GM19239 (cell line): ENCODE results near the gene SH3YL1.

Experiments used
- DNase-seq: peaks from one replicate; pipeline ENCODE4 v3.0.0; 2011; ENCODE audit warnings: low spot score; ENCODE audit not compliant: insufficient read length
- FAIRE-seq: peaks from 2 replicates; lab custom pipeline; 2011; peaks lifted over from hg19 to GRCh38; lab: Jason Lieb, UNC

Gene SH3YL1

DNA sequence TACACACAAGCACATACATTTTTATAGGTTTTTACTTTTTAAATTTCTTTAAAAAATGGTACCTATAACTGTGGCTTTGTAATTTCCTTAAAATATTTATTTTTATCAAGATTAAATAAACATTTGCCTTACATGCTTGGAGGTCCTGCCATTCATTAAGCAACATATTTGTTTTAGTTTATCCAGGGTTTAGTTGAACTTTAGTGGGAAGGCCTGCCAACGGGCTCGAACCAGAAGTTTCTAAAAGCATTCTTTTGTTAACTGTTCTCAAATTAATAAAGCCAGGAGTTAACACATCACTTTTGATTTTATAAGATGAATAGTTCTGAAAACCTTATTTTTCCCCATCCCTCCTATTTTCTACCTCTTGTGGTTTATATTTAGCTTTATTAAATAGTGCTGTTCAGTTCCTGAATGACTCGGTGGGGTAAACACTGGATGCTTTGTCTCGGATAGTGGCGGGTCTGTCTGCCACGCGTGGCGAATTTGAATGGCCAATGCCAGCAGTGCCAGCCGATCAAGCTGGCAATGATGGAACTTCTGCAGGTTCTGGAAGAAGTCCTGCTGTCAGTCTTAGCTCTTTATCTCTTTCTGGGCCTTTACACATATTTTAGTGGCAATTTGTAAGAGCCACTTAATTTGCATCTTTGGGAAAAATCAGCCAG is 32.2 kb downstream of the SH3YL1 start:
- no peak for FAIRE-seq
- no peak for DNase-seq

DNA sequence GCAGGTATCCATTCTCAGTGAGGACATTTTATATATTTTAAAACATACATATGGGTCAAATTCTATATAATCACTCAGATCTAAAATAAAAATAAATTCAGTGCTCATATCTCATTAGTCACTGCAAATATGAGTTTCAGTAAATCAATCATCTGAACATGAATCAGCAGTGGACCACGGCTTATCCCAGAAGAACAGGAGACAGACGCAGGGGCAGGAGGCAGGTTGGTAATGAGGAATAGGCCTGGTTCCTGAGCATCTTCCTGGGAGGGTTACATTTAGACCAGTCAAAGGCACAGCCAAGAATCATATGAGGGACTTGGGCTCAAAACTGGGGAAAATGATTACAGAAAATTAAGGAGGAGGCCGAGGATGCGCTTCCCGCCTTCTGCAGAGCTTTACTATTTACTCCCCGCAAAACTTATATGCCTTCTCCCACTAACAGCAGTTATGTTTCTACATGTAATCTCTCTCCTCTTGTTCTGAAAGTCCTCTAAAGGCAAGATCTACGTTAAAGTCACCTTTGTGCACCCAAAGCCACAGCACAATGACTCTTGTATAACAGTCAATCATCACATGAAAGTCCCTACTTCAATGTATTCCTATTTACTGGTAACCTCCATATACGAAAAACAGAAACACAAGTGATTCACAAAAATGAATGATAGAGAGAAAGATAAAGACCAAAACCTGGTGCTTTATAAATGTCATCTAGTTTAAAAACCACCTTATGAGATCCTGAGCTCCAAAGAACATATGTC is 35.1 kb downstream of the SH3YL1 start:
- FAIRE-seq, result no peak
- DNase-seq, result no peak

DNA sequence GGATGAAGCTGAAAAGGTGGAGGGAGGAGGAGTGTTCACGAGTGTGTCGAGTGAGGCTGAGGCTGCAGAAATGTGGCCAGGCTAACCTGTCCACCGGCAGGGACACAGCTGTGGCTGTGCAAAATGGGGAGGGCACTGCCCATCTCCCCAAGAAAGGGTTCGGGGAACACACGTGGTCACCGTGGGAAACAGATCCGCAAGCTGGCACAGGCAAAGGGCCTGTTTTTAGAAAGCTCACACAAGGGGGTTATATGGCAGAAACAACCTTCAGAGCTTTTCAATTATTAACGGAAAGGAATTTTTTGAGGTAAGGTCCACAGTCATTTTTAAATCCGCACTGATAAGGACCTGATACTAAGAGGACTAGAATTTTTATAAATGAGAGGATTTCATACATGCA is 35.7 kb downstream of the SH3YL1 start:
- DNase-seq (no peak), FAIRE-seq (no peak)

DNA sequence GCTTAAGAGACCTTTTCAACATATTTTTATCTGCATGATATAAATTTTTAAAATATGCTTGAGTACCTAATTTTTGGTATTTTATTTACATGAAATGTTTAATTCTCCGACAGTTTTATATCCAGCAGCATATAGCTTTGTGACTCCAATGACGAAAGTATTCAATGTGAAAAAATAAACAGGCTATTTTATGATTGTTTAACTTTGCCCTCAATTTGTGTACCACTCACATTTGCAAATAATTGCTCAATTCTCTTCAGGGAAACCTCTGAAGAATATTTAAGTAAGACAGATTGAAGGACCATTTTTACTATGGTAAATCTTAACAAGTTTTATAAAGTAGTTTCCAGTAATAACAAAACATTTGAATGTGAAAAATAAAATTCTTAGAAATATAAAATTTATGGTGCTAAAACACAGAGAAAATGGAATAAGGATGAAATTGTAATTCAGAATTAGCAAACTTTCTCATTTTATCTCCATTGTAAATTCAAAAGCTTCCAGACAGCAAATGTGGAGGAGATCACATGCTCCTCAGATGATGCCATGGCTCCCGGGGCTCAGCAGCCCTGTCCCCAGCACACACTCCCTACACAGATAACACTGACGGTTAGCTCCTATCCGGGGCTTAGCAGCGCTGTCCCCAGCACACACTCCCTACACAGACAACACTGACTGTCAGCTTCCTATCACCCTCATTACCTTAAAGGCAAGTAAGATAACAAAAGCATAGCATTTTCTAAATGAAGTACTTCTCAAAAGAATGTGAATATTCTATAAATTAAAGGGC is 39.7 kb downstream of the SH3YL1 start:
- FAIRE-seq (no peak), DNase-seq (no peak)

DNA sequence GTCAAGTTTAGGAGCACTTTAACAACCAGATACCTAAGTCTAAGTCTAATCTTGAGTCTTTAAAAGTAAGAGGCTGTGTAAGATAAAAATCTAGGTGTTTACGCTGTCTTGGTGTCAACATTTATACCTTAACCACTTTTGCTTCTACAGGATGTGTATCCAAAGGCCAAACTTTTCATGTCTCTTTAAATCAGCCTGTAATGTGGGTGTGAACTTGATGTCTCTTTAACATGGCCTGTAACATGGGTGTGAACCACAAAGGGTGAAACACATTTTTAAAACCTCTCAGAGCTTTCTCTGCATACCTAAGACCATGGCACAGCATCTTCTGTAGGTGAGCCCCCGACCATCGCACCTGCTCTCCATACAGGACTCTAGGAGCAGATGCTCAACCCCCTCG is 40.4 kb downstream of the SH3YL1 start:
- FAIRE-seq (no peak), DNase-seq (no peak)

DNA sequence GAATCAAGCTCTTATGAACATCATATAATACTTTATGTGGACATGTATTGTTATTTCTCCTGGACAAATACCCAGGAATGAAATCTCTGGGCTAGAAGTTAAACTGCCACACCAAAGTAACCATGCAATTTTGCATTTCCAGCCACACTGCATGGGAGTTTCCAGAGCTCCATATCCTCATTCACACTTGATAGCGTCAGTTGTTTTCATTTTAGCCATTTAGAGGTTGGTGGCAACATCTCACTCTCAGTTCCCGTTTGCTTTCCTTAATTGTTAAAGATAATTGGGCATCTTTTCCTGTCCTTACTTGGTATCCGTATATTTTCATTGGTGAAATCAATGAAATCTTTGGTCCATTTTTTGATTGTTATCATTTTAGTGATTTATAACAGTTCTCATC is 47.8 kb downstream of the SH3YL1 start:
- FAIRE-seq (no peak), DNase-seq (no peak)

DNA sequence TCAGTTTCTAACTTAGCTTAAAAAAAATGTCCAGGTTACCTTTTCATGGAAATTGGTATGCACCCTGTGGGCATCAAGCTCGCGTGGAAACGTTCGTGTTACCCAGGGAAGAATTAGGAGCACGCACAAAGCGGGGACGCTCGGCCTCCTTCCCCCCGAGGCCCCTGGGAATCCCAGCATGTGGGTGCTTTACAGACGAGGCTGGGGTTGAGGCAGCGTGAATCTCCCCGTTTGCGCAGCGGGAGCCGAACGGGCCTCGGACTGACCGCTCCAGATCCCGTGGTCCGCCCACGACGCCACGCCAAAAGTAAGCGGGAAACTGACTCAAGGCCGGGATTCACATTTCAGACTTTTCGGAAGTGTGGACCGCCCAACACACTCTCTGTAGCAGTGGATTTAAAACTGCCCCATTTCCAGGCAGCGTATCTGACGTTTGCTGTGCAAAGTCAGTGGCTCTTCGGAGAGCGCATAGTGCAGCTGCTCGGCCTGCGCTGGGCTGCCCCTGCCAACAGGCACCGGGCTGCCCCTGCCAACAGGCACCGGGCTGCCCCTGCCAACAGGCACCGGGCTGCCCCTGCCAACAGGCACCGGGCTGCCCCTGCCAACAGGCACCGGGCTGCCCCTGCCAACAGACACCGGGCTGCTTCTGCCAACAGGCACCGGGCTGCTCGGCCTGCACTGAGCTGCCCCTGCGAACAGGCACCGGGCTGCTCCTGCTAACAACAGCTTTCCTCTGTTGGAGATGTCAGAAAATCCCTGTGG is 49.7 kb downstream of the SH3YL1 start:
- no peak for DNase-seq
- no peak for FAIRE-seq

DNA sequence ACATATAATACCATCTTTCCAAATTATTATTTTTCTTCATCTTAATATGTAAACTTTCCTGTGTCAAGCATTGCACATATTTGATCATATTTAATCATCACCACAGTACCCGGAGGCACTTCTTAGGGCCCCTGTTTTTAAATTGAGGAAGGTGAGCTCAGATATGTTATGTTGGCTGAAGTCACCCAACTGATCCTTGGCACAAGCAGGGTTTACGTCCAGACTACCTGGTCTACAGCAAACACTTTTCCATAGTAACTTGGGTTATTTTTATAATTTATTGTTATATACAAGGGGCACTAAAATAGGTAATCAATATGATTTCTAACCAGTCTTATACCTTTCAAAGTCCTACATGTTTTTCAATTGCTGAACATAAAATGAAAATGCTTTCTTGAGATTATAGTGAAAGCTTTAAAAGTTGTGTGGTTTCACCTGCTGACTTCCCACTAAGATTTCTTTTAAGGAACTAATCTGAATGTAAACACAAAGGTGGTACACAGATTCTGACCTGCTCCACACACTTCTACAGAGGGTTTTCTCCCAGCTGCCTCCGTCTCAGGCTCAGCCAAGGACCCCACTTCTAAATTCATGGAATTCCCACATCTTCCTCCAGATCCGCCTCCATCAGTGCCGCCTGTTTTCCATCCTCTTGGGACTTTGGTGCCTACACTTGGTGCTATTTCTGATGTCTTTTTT is 52.2 kb downstream of the SH3YL1 start:
- no peak for FAIRE-seq

DNA sequence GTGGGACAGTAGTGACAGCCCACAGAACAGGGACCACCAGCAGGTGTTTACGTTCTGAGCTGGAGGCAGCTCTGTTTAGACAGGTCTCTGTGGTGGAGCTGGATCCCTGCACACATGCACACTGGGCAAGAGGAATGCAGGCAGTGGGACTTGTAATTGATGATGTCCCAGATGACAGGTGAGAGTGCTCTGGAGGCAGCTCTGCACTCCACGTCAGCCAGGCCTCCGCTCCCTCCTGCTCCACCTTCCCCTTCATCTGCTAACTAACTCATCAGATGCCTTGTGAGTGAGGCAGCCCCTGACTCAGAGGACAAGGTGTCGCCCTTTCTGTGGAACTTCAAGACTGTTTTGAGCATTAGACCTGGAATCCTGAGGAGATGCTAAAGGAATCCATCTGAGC is 53.2 kb downstream of the SH3YL1 start:
- FAIRE-seq (no peak), DNase-seq (no peak)

More for the DNA sequence above, 52.2 kb downstream of the SH3YL1 start:
- DNase-seq, result no peak

DNA sequence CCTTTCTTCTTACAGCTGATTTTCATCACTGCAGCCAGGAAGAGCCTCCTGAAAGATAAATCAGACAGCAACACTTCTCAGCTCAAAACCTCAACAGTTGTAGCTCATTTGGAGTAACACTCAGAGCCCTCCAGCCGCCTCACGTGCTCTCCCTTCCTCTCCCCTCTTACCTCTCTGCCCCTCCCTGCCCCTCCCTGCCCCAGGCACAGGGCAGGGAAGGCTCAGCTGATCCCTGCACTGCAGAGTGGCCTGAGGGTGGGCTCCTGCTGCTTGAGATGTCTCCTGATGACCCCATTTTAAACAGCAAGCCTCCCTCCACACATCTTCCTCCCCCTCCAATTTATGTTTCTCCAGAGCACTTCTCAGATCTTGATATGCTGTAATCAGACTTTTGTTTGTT is 54.4 kb downstream of the SH3YL1 start:
- no peak for FAIRE-seq
- no peak for DNase-seq

DNA sequence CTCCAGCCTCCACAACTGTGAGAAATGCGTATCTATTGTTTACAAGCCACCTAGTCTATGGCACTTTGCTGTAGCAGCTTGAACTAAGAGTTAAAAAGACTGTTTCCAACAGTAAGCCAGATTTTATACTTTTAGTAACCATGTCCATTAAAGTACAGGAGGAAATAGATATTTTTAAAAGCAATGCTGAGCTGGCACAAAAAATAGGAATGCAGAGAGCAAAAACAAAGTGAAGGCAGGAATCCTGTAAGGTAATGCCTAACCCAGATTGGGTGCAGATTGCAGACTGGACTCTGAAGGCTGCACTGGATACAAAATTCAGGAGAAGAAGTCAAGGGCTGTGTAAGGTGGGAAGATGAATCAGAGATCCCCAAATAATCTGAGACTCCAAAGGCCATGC is 55.5 kb downstream of the SH3YL1 start:
- DNase-seq, result no peak
- FAIRE-seq, result no peak

DNA sequence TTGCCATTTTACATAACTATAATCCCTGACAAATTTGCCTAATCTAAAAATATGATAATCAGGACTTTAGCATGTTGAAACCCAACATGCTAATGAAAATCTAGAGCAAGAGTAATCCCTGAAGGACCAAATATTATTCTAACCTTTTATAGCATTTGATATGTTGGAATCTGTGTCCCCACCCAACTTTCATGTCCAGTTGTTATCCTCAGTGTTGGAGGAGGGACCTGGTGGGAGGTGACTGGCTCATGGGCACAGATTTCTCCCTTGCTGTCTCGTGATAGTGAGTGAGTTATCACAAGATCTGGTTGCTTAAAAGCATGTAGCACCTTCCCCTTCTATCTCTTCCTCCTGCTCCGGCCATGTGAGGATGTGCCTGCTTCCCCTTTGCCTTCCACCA is 59.8 kb downstream of the SH3YL1 start:
- FAIRE-seq, result no peak
- no peak for DNase-seq

DNA sequence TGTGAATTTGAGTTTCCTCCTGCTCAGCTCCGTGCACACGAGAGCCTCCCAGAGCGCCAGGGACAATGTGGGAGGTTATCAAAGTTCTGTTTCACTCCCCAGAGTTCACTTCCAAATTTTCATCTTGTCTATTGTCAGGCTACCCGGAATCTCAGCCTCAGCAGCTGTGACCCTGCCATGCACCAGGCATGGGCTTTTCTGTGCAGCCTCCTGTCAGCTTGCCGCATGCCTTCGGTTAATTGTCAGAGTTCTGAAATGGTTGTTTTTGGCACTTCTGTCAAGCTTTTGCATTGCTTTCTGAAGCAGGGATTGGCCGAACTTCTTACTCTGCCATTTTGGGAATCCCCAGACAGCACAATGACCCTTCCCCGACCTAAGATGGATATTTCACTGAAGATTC is 60.4 kb downstream of the SH3YL1 start:
- no peak for FAIRE-seq
- no peak for DNase-seq

DNA sequence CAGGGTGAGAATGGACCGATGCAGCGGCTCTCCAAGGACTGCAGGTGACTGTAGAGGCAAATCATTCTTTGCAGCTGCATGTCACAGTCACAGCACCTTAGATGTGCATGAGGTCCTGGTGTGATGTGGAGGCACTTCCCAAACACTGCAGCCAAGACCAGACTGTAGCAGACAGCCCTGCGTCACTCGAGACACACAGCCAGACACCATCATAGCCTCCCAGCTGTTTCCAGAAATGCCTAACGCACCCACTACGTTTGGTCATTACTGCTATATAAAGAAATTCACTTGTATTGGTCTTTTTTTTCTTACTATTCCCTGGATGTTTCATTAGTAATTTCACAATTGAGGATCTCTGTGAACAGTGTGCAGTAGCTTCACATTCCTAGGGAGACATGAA is 60.9 kb downstream of the SH3YL1 start:
- DNase-seq (no peak), FAIRE-seq (no peak)

DNA sequence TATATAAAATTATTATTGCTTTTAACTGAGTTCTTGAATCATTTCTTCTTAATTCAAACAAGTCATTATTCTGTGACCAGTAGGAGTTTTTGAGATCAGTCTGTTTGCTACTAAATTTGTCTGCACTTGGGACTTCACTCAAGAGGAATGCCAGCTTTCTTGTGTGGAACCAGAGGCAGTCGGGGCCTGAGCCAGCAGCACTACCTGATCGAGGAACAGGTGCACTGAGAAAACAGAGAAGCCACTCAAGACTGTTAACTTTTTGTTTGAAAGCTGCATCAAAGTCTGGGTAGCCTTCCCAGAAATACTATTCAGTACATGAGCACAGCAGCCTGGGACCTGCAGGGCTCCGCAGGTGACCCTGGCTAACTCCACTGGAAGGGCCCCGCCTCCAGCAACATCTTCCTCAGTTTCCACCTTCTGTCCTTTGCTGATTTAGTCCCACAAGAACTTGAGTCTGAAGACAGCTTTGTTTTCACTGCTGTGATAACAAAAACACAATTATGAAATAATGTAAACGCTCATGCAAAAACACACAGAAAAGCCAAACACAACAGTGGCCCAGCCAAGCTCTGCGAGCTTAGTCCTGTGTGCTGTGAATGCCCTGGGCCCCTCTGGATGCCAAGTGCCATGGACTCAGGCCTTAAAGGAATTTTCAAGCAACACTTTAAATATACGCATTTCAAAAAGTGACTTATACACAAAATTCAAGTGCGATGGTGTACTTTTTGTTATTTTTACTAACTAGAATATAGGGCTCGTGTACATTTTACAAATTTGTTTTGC is 62.0 kb downstream of the SH3YL1 start:
- no peak for FAIRE-seq
- DNase-seq, result no peak

DNA sequence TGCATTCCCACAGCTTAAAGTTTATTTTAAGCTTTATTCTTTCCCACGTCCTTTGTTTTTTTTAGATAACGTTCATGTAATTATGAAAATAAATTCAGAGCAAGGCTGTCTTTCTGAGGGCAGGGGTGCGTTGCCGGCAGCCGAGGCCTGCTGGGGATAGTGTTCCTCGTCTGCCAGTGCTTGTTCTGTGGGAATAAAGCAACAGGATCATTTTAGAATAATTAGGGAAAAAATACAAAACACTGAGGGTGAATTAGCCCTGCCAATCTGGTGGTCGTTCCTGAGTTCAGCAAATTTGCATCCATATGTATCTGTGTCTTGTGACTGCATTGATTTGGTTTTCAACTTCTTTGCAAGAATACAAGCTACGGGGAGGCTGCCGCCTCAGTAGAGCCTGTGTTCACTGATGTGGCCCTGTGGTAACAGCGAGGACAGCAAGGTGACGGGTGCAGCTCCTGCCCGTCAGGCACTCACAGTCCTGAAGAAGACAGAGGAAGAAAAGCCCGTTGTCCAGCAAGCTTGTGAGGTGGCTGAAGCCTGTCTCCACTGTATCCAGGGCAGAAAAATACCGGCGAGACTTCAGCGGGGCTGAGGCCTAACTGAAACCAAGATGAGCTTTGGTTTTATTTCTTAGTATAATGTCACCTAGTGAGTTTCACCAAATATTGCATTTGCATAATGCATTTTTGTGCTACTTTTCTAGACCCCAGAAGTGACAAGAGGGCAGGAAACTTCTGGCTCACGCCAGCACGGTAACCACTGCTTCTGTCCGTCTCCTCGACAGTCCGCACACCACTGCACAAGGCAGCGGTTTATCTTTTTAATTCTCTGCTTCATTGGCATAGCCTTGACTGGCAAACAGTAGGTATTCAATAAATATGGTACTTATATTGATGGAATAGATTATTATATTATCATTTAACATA is 64.5 kb downstream of the SH3YL1 start:
- DNase-seq (no peak), FAIRE-seq (no peak)

DNA sequence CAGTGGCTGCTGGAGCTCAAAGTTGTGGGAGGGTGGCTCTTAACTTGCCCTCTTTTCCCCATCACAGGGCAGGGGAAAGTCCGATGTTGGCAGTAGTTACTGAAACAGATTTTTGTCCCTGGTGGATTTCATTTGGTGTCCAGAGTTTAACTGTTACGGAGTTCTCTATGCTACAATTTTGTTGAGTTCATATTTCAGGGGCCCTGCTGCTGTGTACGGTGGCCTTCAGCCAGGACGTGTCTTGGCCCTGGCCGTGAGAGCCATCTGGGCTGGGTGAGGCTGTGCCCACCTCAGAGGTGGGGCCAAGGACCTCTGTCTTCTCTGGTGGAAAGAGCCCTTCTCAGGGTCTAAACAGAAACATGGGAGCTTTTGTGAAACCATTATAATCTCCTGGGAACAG is 67.4 kb downstream of the SH3YL1 start:
- FAIRE-seq (no peak), DNase-seq (no peak)

DNA sequence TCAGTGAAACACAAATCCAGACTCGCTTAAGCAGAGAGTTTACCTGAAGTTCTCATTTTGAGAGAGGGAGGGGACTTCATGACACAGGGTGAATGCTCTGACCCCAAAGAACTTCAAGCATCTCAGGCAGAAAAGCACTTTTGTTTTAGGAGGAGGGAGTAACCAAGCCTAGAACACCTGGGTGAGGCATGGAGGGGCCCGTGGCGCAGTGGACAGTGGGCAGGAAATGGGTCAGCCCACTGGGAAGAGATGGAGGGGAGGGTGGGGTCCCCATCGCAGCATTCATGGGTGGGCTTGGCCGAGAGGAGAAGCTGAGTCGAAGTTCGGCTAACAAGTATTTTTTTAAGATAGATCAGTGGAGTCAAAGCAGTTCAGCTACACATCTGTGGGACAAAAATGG is 67.9 kb downstream of the SH3YL1 start:
- DNase-seq (no peak), FAIRE-seq (no peak)
